Measurements from ENCODE around the gene HPX.

The HPX gene

DNA sequence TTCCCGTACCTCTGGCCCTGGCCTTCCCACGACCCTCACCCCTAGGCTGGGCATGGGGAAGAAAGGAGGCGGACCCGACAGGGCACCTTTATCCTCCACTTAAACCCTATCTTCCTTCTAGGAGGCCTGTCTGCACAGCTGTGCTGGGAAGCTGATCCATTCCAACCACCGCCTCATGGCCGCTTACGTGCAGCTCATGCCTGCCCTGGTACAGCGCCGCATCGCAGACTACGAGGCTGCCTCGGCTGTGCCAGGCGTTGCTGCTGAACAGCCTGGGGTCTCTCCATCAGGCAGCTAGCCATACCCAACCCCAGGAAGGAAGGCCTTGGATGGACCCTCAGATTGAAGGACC is 41.1 kb upstream of the HPX start:
- H3K4me1 ChIP-seq = peaks cover 26 to 46% (median 31%) of the 10 kb centered on the region in 10 experiments
- peak overlapping the region; percentile 93 to 100 (median 97) for H3K4me2 ChIP-seq
- H4K20me1 ChIP-seq = peaks cover 0 to 50% (median 24%) of the 10 kb centered on the region in 11 experiments; a peak in 12 of 22 replicates
- peak overlapping the region; percentile 70 to 93 (median 82) for H3K4me3 ChIP-seq
- H3K36me3 ChIP-seq = peaks cover 71 to 79% (median 76%) of the 10 kb centered on the region in 11 experiments
- no peaks in the 10 kb centered on the region for H3K9me3 ChIP-seq (replicated peaks in 1 of 11)
- no peaks in the 10 kb centered on the region for H3K27me3 ChIP-seq
- TF ChIP-seq Cebpa-rat (IDR thresholded peaks at IDR 0.05) = no peak
- H3K27ac ChIP-seq = peak overlapping the region; percentile 55 to 93 (median 90)
- peak overlapping the region; percentile 87 to 95 (median 93) for H3K9ac ChIP-seq

DNA sequence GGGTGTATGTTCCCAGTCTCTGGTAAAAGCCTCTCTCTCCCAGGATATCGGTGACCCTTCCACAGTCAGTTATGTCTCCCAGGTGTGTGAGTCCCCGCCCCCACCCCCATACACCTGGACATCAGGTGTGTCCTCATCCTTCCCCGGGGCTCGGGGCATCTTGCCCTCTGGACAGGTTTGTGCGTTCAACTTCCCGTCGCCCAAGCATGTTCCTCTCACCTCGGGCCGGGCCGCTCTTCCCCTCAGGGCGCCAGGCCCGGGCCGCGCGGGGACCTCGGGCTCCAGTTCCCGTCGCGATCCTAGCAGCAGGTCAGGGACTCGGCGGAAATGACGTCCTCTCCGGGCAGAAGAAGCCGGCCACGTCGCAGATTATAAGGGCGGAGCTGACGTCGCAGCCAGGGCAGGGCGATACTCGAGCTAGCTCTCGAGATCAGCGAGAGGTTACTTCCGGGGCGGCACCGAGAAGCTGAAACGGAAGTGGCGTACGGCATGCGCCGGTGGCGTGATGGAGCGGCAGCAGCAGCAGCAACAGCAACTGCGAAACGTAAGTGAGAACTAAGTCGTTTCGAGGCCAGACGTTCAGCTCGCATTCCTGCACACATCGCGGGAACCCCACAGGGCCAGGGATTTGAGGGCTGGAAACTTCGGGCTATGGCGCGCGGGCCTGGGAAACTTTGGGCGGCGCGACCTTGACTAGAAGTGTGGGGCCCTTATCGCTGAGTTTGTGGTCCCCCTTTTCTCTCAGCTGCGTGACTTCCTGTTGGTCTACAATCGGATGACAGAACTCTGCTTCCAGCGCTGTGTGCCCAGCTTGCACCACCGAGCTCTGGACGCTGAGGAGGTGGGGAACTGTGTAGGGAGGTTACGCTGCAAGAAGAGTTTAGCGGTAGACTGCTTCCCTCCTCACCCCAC is 40.5 kb upstream of the HPX start, which contains the start of the genes ARFIP2 and TIMM10B:
TSS of gene ARFIP2 (minus strand) at position 320 of the 912 bp plus-strand sequence. CDS start 910 bp downstream, outside the sequence.
TSS of gene TIMM10B (plus strand) at position 490 of the 912 bp plus-strand sequence. CDS start at position 506, 16 bp downstream.
- Histone ChIP-seq H3K4me3 (peak within 1 kb of the TSS; percentile 70 to 93 (median 82)), H3K9me3 (replicated peaks in 1 of 11) (no peaks in the 10 kb centered on the region), H3K9ac (peak within 1 kb of the TSS; percentile 87 to 95 (median 93)), H3K4me2 (peak within 1 kb of the TSS; percentile 93 to 100 (median 98)), H3K27ac (peak within 1 kb of the TSS; percentile 77 to 93 (median 90)), H3K27me3 (no peaks in the 10 kb centered on the region), H3K4me1 (peaks cover 26 to 45% (median 31%) of the 10 kb centered on the region in 10 experiments), H4K20me1 (peaks cover 0 to 44% (median 24%) of the 10 kb centered on the region in 11 experiments; a peak in 12 of 22 replicates), H3K36me3 (peaks cover 69 to 78% (median 75%) of the 10 kb centered on the region in 11 experiments)
- no peak for TF ChIP-seq Cebpa-rat (IDR thresholded peaks at IDR 0.05)

- Histone ChIP-seq H3K4me2 (peak overlapping the region; percentile 87 to 99 (median 98)), H3K27me3 (no peaks in the 10 kb centered on the region), H3K9ac (peak overlapping the region; percentile 87 to 95 (median 93)), H3K4me1 (peaks cover 26 to 47% (median 32%) of the 10 kb centered on the region in 10 experiments), H3K36me3 (peaks cover 61 to 73% (median 67%) of the 10 kb centered on the region in 11 experiments), H3K27ac (peak overlapping the region; percentile 77 to 93 (median 90)), H3K4me3 (peak overlapping the region; percentile 70 to 93 (median 82)), H3K9me3 (replicated peaks in 1 of 11) (no peaks in the 10 kb centered on the region), H4K20me1 (peaks cover 0 to 43% (median 24%) of the 10 kb centered on the region in 11 experiments; a peak in 12 of 22 replicates)
- no peak for TF ChIP-seq Cebpa-rat (IDR thresholded peaks at IDR 0.05)
Observed at GRCh38 chr11:6480299-6480914, 39.6 kb upstream of the HPX start.

GRCh38 chr11:6476571-6476970 is 35.8 kb upstream of the HPX start:
- Histone ChIP-seq H3K9ac (no peak overlapping the region), H3K4me1 (peaks cover 28 to 54% (median 37%) of the 10 kb centered on the region in 10 experiments), H3K36me3 (peaks cover 29 to 39% (median 33%) of the 10 kb centered on the region in 11 experiments), H3K27ac (no peak overlapping the region), H4K20me1 (peaks cover 0 to 26% (median under 1%) of the 10 kb centered on the region in 11 experiments; a peak in 7 of 22 replicates), H3K4me3 (no peak overlapping the region), H3K27me3 (no peaks in the 10 kb centered on the region), H3K9me3 (replicated peaks in 1 of 11) (no peaks in the 10 kb centered on the region), H3K4me2 (no peak overlapping the region)
- TF ChIP-seq Cebpa-rat (IDR thresholded peaks at IDR 0.05) = no peak

- Histone ChIP-seq H3K4me1 (peaks cover 34 to 61% (median 43%) of the 10 kb centered on the region in 10 experiments), H3K27me3 (no peaks in the 10 kb centered on the region), H3K27ac (no peak overlapping the region), H3K9me3 (replicated peaks in 1 of 11) (no peaks in the 10 kb centered on the region), H3K9ac (no peak overlapping the region), H4K20me1 (peaks cover 0 to 26% (median 0%) of the 10 kb centered on the region in 11 experiments; a peak in 4 of 22 replicates), H3K36me3 (peaks cover 29 to 39% (median 33%) of the 10 kb centered on the region in 11 experiments), H3K4me2 (no peak overlapping the region), H3K4me3 (no peak overlapping the region)
- no peak for TF ChIP-seq Cebpa-rat (IDR thresholded peaks at IDR 0.05)
Observed at GRCh38 chr11:6475936-6476335, 35.1 kb upstream of the HPX start.

DNA sequence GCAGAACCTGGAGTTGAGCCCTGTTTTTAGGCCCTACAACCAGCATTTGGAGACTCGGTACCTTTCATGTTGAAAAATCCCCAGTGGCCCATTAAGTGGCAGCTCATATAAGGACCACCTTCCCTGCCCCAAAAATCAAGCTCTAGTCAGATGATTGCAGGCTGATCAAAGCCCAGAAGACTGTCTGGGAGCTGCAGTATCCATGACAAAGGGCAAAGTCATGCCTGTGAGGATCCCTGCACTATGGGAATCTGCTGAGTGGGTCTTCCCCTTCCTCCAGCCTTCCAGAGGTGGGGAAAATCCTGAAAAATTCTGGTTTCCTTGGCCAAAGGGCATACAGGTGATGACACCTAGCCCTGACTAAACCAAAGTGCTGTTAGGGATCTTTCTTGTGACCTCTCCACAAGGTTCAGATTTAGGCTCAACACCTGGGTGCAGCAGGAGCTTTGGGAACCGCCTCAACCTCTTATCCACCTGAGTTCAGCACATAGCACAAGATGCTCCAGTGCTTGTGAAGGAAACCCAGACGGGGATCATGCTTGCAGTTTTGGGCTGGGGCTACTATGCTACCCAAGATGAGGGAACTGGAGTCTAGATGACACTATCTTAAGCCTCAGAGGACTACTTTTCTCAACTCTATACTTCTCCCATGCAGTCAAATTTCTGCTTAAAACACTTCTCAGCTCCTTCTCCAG is 34.2 kb upstream of the HPX start:
- H3K4me3 ChIP-seq = peak overlapping the region in 1 of 10 experiments; percentile 79; a peak in 1 of 20 replicates
- peaks cover 29 to 39% (median 33%) of the 10 kb centered on the region in 11 experiments for H3K36me3 ChIP-seq
- H3K4me2 ChIP-seq = peak overlapping the region in 7 of 11 experiments; percentile 84 to 95 (median 91); a peak in 6 of 22 replicates
- peaks cover 0 to 26% (median 0%) of the 10 kb centered on the region in 11 experiments; a peak in 4 of 22 replicates for H4K20me1 ChIP-seq
- H3K4me1 ChIP-seq = peaks cover 34 to 62% (median 43%) of the 10 kb centered on the region in 10 experiments
- no peak for TF ChIP-seq Cebpa-rat (IDR thresholded peaks at IDR 0.05)
- H3K9ac ChIP-seq = 0 out of 22 replicates have a peak overlapping the region, but pooled peaks of 1 of the 11 experiments have one; percentile 74
- no peaks in the 10 kb centered on the region for H3K9me3 ChIP-seq (replicated peaks in 1 of 11)
- peak overlapping the region in 2 of 11 experiments; percentile 58 to 75; a peak in 1 of 22 replicates for H3K27ac ChIP-seq
- no peaks in the 10 kb centered on the region for H3K27me3 ChIP-seq

DNA sequence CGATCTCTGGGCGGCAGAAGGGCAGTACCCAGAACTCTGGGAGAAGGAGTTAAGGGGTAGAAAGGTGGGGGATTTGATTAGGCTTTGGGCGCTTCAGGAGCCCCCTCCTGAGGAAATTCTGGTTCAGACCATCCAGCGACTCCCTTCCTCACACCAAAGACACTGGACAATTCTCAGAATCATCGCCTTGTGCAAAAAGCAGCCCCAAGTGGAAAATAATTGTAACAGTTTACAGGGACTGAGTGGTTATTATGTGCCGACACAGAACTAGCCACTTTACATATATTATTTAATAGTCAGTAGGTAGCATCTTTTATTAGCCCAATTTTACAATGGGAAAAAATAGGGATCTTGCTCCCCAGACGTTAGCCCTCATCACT is 33.6 kb upstream of the HPX start:
- Histone ChIP-seq H3K27me3 (no peaks in the 10 kb centered on the region), H3K4me2 (peak overlapping the region; percentile 84 to 97 (median 91)), H3K36me3 (peaks cover 29 to 34% (median 29%) of the 10 kb centered on the region in 11 experiments), H3K9ac (peak overlapping the region; percentile 55 to 84 (median 76)), H4K20me1 (peaks cover 0 to 26% (median 0%) of the 10 kb centered on the region in 11 experiments; a peak in 4 of 22 replicates), H3K9me3 (replicated peaks in 1 of 11) (no peaks in the 10 kb centered on the region), H3K4me1 (peaks cover 34 to 62% (median 44%) of the 10 kb centered on the region in 10 experiments), H3K4me3 (peak overlapping the region; percentile 73 to 87 (median 79); a peak in 19 of 20 replicates), H3K27ac (peak overlapping the region; percentile 40 to 75 (median 65); a peak in 21 of 22 replicates)
- no peak for TF ChIP-seq Cebpa-rat (IDR thresholded peaks at IDR 0.05)

All from BLaER1 treated with 17β-estradiol and CSF1 and Interleukin-3, amounts not matched to agents 10 nM and 100 nM (cell line).